GM19468 (cell line): ENCODE data around the gene EDAR.

Source experiments
- ATAC-seq: cut with Tn5 transposase; IDR thresholded peaks from one replicate; pipeline ENCODE4 v1.9.1; 2021; ENCODE audit warnings: mild to moderate bottlenecking, moderate library complexity, moderate number of reproducible peaks; ENCODE audit not compliant: unreplicated experiment; ENCODE audit errors: extremely low read depth

The EDAR gene

GRCh38 chr2:108970369-108970768 is 18.7 kb downstream of the EDAR start:
- ATAC-seq, result no peak

- no peak for ATAC-seq
These were observed 19.2 kb downstream of the EDAR start for GRCh38 chr2:108969856-108970255.

GRCh38 chr2:108968619-108969018 is 20.4 kb downstream of the EDAR start:
- ATAC-seq, result no peak

- no peak for ATAC-seq
These were observed 21.3 kb downstream of the EDAR start for GRCh38 chr2:108967757-108968156.

- ATAC-seq, result no peak
These were observed 23.3 kb downstream of the EDAR start for GRCh38 chr2:108965540-108966289.

- ATAC-seq, result no peak
These were observed 26.0 kb downstream of the EDAR start for GRCh38 chr2:108963057-108963456.

GRCh38 chr2:108961796-108962195 is 27.2 kb downstream of the EDAR start:
- ATAC-seq, result no peak

- ATAC-seq, result no peak
These were observed 29.0 kb downstream of the EDAR start for GRCh38 chr2:108960006-108960405.

GRCh38 chr2:108959401-108959800 is 29.6 kb downstream of the EDAR start:
- no peak for ATAC-seq

- ATAC-seq, result no peak
These were observed 30.2 kb downstream of the EDAR start for GRCh38 chr2:108958632-108959341.

- ATAC-seq, result no peak
These were observed 31.0 kb downstream of the EDAR start for GRCh38 chr2:108958002-108958401.

- no peak for ATAC-seq
These were observed 32.6 kb downstream of the EDAR start for GRCh38 chr2:108956375-108956774.

GRCh38 chr2:108950369-108951135 is 38.5 kb downstream of the EDAR start:
- no peak for ATAC-seq

GRCh38 chr2:108949316-108950239 is 39.4 kb downstream of the EDAR start:
- no peak for ATAC-seq

- ATAC-seq, result no peak
These were observed 41.6 kb downstream of the EDAR start for GRCh38 chr2:108947271-108947907.

- no peak for ATAC-seq
These were observed 42.6 kb downstream of the EDAR start for GRCh38 chr2:108946442-108946841.

- ATAC-seq, result no peak
These were observed 43.1 kb downstream of the EDAR start for GRCh38 chr2:108945969-108946368.

- no peak for ATAC-seq
These were observed 44.3 kb downstream of the EDAR start for GRCh38 chr2:108944601-108945331.

- ATAC-seq, result no peak
These were observed 45.3 kb downstream of the EDAR start for GRCh38 chr2:108943751-108944150.
